H9 (cell line): Measurements from ENCODE around the gene RBMS3. TPM values are rescaled to one million over a fixed set of nuclear protein-coding genes. Genes with fewer than 3 reads are reported as not detected.

Experiments
- DNase-seq: peaks from one replicate; pipeline ENCODE4 v3.0.0-alpha.2; 2017
- H2AFZ ChIP-seq: one replicate; pipeline ENCODE4 v1.6.1; 2013; ENCODE audit warnings: mild to moderate bottlenecking, low read length, control low read depth, moderate library complexity
- H2AK5ac ChIP-seq: 2 replicates; pipeline ENCODE4 v1.6.1; 2013; ENCODE audit warnings: low read length, control low read depth, mixed read lengths; ENCODE audit not compliant: insufficient read length
- H2BK120ac ChIP-seq: one replicate; pipeline ENCODE4 v1.6.1; 2013; ENCODE audit warnings: low read depth, mild to moderate bottlenecking, low read length, control low read depth, inconsistent platforms; ENCODE audit not compliant: poor library complexity, severe bottlenecking
- H2BK12ac ChIP-seq: 2 replicates; pipeline ENCODE4 v1.6.1; 2013; ENCODE audit warnings: low read length, control low read depth, mixed read lengths, low read depth; ENCODE audit not compliant: insufficient read length
- H2BK15ac ChIP-seq: 2 replicates; pipeline ENCODE4 v1.6.1; 2013; ENCODE audit warnings: low read depth, low read length, control low read depth
- H2BK20ac ChIP-seq: one replicate; pipeline ENCODE4 v1.6.1; 2013; ENCODE audit warnings: low read depth, mild to moderate bottlenecking, low read length, control low read depth, inconsistent platforms; ENCODE audit not compliant: poor library complexity, severe bottlenecking
- H2BK5ac ChIP-seq: 2 replicates; pipeline ENCODE4 v1.6.1; 2013; ENCODE audit warnings: low read length, control low read depth, mixed read lengths; ENCODE audit not compliant: insufficient read length
- H3K14ac ChIP-seq: 2 replicates; pipeline ENCODE4 v1.6.1; 2013; ENCODE audit warnings: low read length, control low read depth; ENCODE audit not compliant: insufficient read depth
- H3K18ac ChIP-seq: 2 replicates; pipeline ENCODE4 v1.6.1; 2013; ENCODE audit warnings: low read depth, mild to moderate bottlenecking, mixed read lengths, low read length, control low read depth; ENCODE audit not compliant: insufficient read length
- H3K23ac ChIP-seq: 2 replicates; pipeline ENCODE4 v1.6.1; 2013; ENCODE audit warnings: low read length, control low read depth, mixed read lengths, low read depth; ENCODE audit not compliant: insufficient read length
- H3K23me2 ChIP-seq: 2 replicates; pipeline ENCODE4 v1.6.1; 2013; ENCODE audit warnings: low read depth, mild to moderate bottlenecking, mixed read lengths, low read length, control low read depth; ENCODE audit not compliant: insufficient read length, poor library complexity, severe bottlenecking
- H3K27ac ChIP-seq: 2 replicates; pipeline ENCODE4 v1.5.1; 2013; ENCODE audit warnings: low read length, control low read depth, mixed read lengths, low read depth; ENCODE audit not compliant: insufficient read length
- H3K27me3 ChIP-seq: 2 replicates; pipeline ENCODE4 v1.6.1; 2013; ENCODE audit warnings: low read length, control low read depth, inconsistent platforms; ENCODE audit not compliant: insufficient read depth
- H3K4ac ChIP-seq: 2 replicates; pipeline ENCODE4 v1.6.1; 2013; ENCODE audit warnings: low read depth, mild to moderate bottlenecking, control low read depth, inconsistent platforms, low read length, moderate library complexity
- H3K4me1 ChIP-seq: 2 replicates; pipeline ENCODE4 v1.6.1; 2013; ENCODE audit warnings: low read length, control low read depth, inconsistent platforms; ENCODE audit not compliant: insufficient read depth
- H3K4me2 ChIP-seq: 2 replicates; pipeline ENCODE4 v1.6.1; 2013; ENCODE audit warnings: low read length, control low read depth, mixed read lengths; ENCODE audit not compliant: insufficient read length, insufficient read depth
- H3K56ac ChIP-seq: 2 replicates; pipeline ENCODE4 v1.6.1; 2013; ENCODE audit warnings: low read depth, mild to moderate bottlenecking, mixed read lengths, low read length, control low read depth; ENCODE audit not compliant: insufficient read length
- H3K79me1 ChIP-seq: 2 replicates; pipeline ENCODE4 v1.6.1; 2013; ENCODE audit warnings: low read depth, mild to moderate bottlenecking, moderate library complexity, low read length, control low read depth, inconsistent platforms; ENCODE audit not compliant: insufficient read depth, poor library complexity, severe bottlenecking
- H3K79me2 ChIP-seq: 2 replicates; pipeline ENCODE4 v1.6.1; 2013; ENCODE audit warnings: low read length, control low read depth, inconsistent platforms; ENCODE audit not compliant: insufficient read depth
- H3K9ac ChIP-seq: 2 replicates; pipeline ENCODE4 v1.6.1; 2013; ENCODE audit warnings: low read length, control low read depth, mixed read lengths; ENCODE audit not compliant: insufficient read length; ENCODE audit errors: extremely low read depth
- H3K9me3 ChIP-seq: one replicate; pipeline ENCODE4 v1.6.1; 2013; ENCODE audit warnings: low read depth, low read length, inconsistent platforms; ENCODE audit not compliant: control insufficient read depth
- H3T11ph ChIP-seq: one replicate; pipeline ENCODE4 v1.6.1; 2013; ENCODE audit warnings: mild to moderate bottlenecking, low read length, control low read depth, inconsistent platforms
- H4K20me1 ChIP-seq: one replicate; pipeline ENCODE4 v1.6.1; 2013; ENCODE audit not compliant: control insufficient read depth, insufficient read length, insufficient read depth
- H4K5ac ChIP-seq: 2 replicates; pipeline ENCODE4 v1.6.1; 2013; ENCODE audit warnings: low read depth, mild to moderate bottlenecking, mixed read lengths, low read length, control low read depth; ENCODE audit not compliant: insufficient read length
- H4K8ac ChIP-seq: replicated peaks from 2 replicates; pipeline ENCODE4 v1.6.1; 2013; ENCODE audit warnings: low read length, control low read depth, mixed read lengths, low read depth; ENCODE audit not compliant: insufficient read length
- H4K91ac ChIP-seq: 2 replicates; pipeline ENCODE4 v1.6.1; 2013; ENCODE audit warnings: low read depth, mild to moderate bottlenecking, moderate library complexity, mixed read lengths, low read length, control low read depth; ENCODE audit not compliant: insufficient read length
- H3K27ac Mint-ChIP-seq, 3 experiments: 2 replicates in 2 of 3; 3 replicates in 1 of 3; pipeline ENCODE4 v1.8.0; 2020 to 2021; ENCODE audit warnings: mixed read lengths in 3 of 3, mild to moderate bottlenecking in 1 of 3, moderate library complexity in 1 of 3
- H3K27me3 Mint-ChIP-seq: 2 replicates; pipeline ENCODE4 v1.8.0; 2021; ENCODE audit warnings: low read depth, mild to moderate bottlenecking, moderate library complexity, mixed read lengths
- H3K36me3 Mint-ChIP-seq, 3 experiments: 2 replicates in 2 of 3; 3 replicates in 1 of 3; pipeline ENCODE4 v1.8.0; 2020 to 2021; ENCODE audit warnings: low read depth in 3 of 3, mixed read lengths in 3 of 3; ENCODE audit not compliant: insufficient read depth in 1 of 3
- H3K4me1 Mint-ChIP-seq, 2 experiments: 2 replicates each; pipeline ENCODE4 v1.8.0; 2020; ENCODE audit warnings: mixed read lengths in 2 of 2
- H3K4me3 Mint-ChIP-seq, 2 experiments: 2 replicates in 1 of 2; 3 replicates in 1 of 2; pipeline ENCODE4 v1.8.0; 2020 to 2021; ENCODE audit warnings: mild to moderate bottlenecking in 2 of 2, mixed read lengths in 2 of 2, moderate library complexity in 1 of 2
- H3K9me3 Mint-ChIP-seq, 2 experiments: 2 replicates in 1 of 2; 3 replicates in 1 of 2; pipeline ENCODE4 v1.8.0; 2020; ENCODE audit warnings: mild to moderate bottlenecking in 2 of 2, mixed read lengths in 2 of 2, moderate library complexity in 1 of 2
- CTCF ChIP-seq: fragments of 200-600 bp; sonication (generic); conservative IDR thresholded peaks from 3 replicates; pipeline ENCODE4 v1.8.0; 2021; ENCODE audit warnings: antibody characterized with exemption, mild to moderate bottlenecking
- WGBS: extraction: QIAGEN DNeasy Blood & Tissue Kit; methylation state at CpG from one replicate; pipeline ENCODE4 v1.1.7; 2013; ENCODE audit warnings: missing lambda C conversion rate, low lambda C conversion rate, mixed read lengths; ENCODE audit not compliant: insufficient read length; ENCODE audit errors: extremely low coverage; 5-methylcytosine and 5-hydroxymethylcytosine counted together
- total RNA-seq: library from RNA; stranded (reverse); gene quantifications from 2 replicates; pipeline ENCODE4 v1.2.1, GENCODE V29; 2021

Gene RBMS3
- total RNA-seq, 1 experiment from 2014 or later: 8.1 TPM

DNA sequence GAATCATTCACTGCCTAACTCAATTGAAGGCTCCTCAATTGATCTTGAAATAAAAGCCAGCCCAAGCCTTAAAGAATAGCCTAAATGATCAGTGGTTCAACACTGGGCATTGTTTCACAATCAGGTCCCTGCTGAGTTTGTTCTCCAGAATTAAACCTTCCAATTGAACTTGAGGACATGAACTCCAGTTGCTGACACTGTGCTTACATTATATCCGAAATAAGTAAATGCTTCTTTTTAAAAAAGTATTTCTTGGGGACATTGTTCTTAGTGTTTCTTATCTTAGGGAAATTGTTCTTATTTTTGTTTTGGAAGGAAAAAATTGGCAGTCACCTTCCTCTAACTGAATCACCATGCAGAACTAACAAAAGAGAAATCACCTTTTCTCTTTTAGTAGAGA, 450.2 kb downstream of the RBMS3 start:
- Mint-ChIP-seq H3K27ac (no peak overlapping the region), H3K36me3 (peaks cover 0 to 3% (median 0%) of the 10 kb centered on the region in 3 experiments; a peak in 1 of 7 replicates), H3K4me1 (peaks cover 6 to 11% of the 10 kb centered on the region in 2 experiments), H3K9me3 (peaks cover 0 to 4% of the 10 kb centered on the region in 2 experiments; a peak in 1 of 5 replicates), H3K4me3 (no peak overlapping the region), H3K27me3 (no peaks in the 10 kb centered on the region)
- H3K4me1 ChIP-seq: no peaks in the 10 kb centered on the region
- no peaks in the 10 kb centered on the region for H3K79me1 ChIP-seq
- H3K4me2 ChIP-seq: no peak overlapping the region
- H3K23me2 ChIP-seq: no peaks in the 10 kb centered on the region
- H4K5ac ChIP-seq: no peak overlapping the region
- H4K91ac ChIP-seq: no peak overlapping the region
- no peak overlapping the region for H2BK5ac ChIP-seq
- no peak overlapping the region for H3K23ac ChIP-seq
- no peaks in the 10 kb centered on the region for H3K9me3 ChIP-seq
- no peak overlapping the region for H3T11ph ChIP-seq
- no peak overlapping the region for H2BK20ac ChIP-seq
- TF ChIP-seq CTCF: no peak
- no peaks in the 10 kb centered on the region for H4K20me1 ChIP-seq
- no peak overlapping the region for H3K27ac ChIP-seq
- no peak overlapping the region for H3K9ac ChIP-seq
- no peak overlapping the region for H2BK12ac ChIP-seq
- H3K18ac ChIP-seq: no peak overlapping the region
- no peaks in the 10 kb centered on the region for H3K79me2 ChIP-seq
- no peak overlapping the region for H2BK15ac ChIP-seq
- no CpG with 5 or more reads among the region's 1 CpG for WGBS
- no peak overlapping the region for H3K4ac ChIP-seq
- H2AK5ac ChIP-seq: no peak overlapping the region
- H2AFZ ChIP-seq: no peak overlapping the region
- H2BK120ac ChIP-seq: no peak overlapping the region
- H3K56ac ChIP-seq: no peak overlapping the region
- no peak overlapping the region for H3K14ac ChIP-seq
- no peak for DNase-seq
- H3K27me3 ChIP-seq: no peaks in the 10 kb centered on the region
- no peak overlapping the region for H4K8ac ChIP-seq
